GM23338 (cell line): ENCODE data around the gene RASSF1. TPM values are rescaled to one million over a fixed set of nuclear protein-coding genes. Genes with fewer than 3 reads are reported as not detected.

Experiments used
- ATAC-seq: fragments of 200-7000 bp; cut with Tn5 transposase; 3 replicates; pipeline ENCODE4 v1.9.1; 2020
- DNase-seq: peaks from one replicate; pipeline ENCODE4 v3.0.0-alpha.2; 2015; ENCODE audit warnings: low spot score
- H2AFZ ChIP-seq: fragments of 200-600 bp; sonication (generic); 2 replicates; pipeline ENCODE4 v1.8.0; 2016; ENCODE audit warnings: antibody characterized with exemption, mild to moderate bottlenecking, moderate library complexity
- H3F3A ChIP-seq: fragments of 200-600 bp; sonication (generic); replicated peaks from 2 replicates; pipeline ENCODE4 v1.8.0; 2017; ENCODE audit warnings: antibody characterized with exemption, mixed run types, low read depth
- H3K27ac ChIP-seq: fragments of 200-600 bp; sonication (generic); 2 replicates; pipeline ENCODE4 v1.6.1; 2016; ENCODE audit warnings: low read depth
- H3K27me3 ChIP-seq: fragments of 200-600 bp; sonication (generic); 2 replicates; pipeline ENCODE4 v1.8.0; 2016; ENCODE audit warnings: mild to moderate bottlenecking, mixed run types, moderate library complexity; ENCODE audit not compliant: insufficient read depth
- H3K36me3 ChIP-seq: fragments of 200-600 bp; sonication (generic); 2 replicates; pipeline ENCODE4 v1.8.0; 2016; ENCODE audit warnings: mild to moderate bottlenecking; ENCODE audit not compliant: insufficient read depth
- H3K4me1 ChIP-seq: fragments of 200-600 bp; sonication (generic); 2 replicates; pipeline ENCODE4 v1.8.0; 2016; ENCODE audit warnings: mild to moderate bottlenecking, moderate library complexity; ENCODE audit not compliant: insufficient read depth
- H3K4me2 ChIP-seq: fragments of 200-600 bp; sonication (generic); 2 replicates; pipeline ENCODE4 v1.7.1; 2017; ENCODE audit warnings: mixed run types
- H3K4me3 ChIP-seq: fragments of 200-600 bp; sonication (generic); 2 replicates; pipeline ENCODE4 v1.6.1; 2016; ENCODE audit warnings: mixed run types
- H3K79me2 ChIP-seq: fragments of 200-600 bp; sonication (generic); replicated peaks from 2 replicates; pipeline ENCODE4 v1.8.0; 2017; ENCODE audit warnings: mild to moderate bottlenecking; ENCODE audit not compliant: insufficient read depth
- H3K9me2 ChIP-seq: fragments of 200-600 bp; sonication (generic); 2 replicates; pipeline ENCODE4 v1.8.0; 2017; ENCODE audit not compliant: insufficient read depth
- H4K20me1 ChIP-seq: fragments of 200-600 bp; sonication (generic); replicated peaks from 2 replicates; pipeline ENCODE4 v1.8.0; 2017; ENCODE audit warnings: mild to moderate bottlenecking; ENCODE audit not compliant: insufficient read depth
- H3K27ac Mint-ChIP-seq: 2 replicates; pipeline ENCODE4 v1.8.0; 2020; ENCODE audit warnings: inconsistent platforms, mild to moderate bottlenecking, moderate library complexity, mixed read lengths
- H3K27me3 Mint-ChIP-seq: 3 replicates; pipeline ENCODE4 v1.8.0; 2022; ENCODE audit warnings: low read depth, mild to moderate bottlenecking, moderate library complexity, mixed read lengths, inconsistent platforms; ENCODE audit not compliant: insufficient read depth, poor library complexity
- H3K36me3 Mint-ChIP-seq: 3 replicates; pipeline ENCODE4 v1.8.0; 2021; ENCODE audit warnings: low read depth, mild to moderate bottlenecking, inconsistent platforms, moderate library complexity, mixed read lengths
- H3K4me1 Mint-ChIP-seq: 3 replicates; pipeline ENCODE4 v1.8.0; 2020; ENCODE audit warnings: mild to moderate bottlenecking, inconsistent platforms, mixed read lengths
- H3K4me3 Mint-ChIP-seq: 3 replicates; pipeline ENCODE4 v1.8.0; 2021; ENCODE audit warnings: moderate library complexity, mild to moderate bottlenecking, inconsistent platforms, mixed read lengths
- H3K9me3 Mint-ChIP-seq: 3 replicates; pipeline ENCODE4 v1.8.0; 2020; ENCODE audit warnings: moderate library complexity, mild to moderate bottlenecking, inconsistent platforms, mixed read lengths
- CREB1 ChIP-seq: fragments of 250-450 bp; sonication (Bioruptor Pico); IDR thresholded peaks from 2 replicates; pipeline ENCODE4 v1.5.0; 2020; ENCODE audit warnings: low read depth, mild to moderate bottlenecking, moderate library complexity
- CTCF ChIP-seq, 2 experiments: fragments of 200-600 bp in 1 of 2; sonication (generic) in 1 of 2; conservative IDR thresholded peaks; 2 replicates each; pipeline versions ENCODE4 v1.5.1 to v1.6.1; 2016 to 2017; ENCODE audit warnings: antibody characterized with exemption in 2 of 2, low read depth in 2 of 2, mild to moderate bottlenecking in 2 of 2, moderate library complexity in 1 of 2
- ETS1 ChIP-seq: IDR thresholded peaks from 2 replicates; pipeline ENCODE4 v1.6.1; 2016; ENCODE audit warnings: antibody characterized with exemption
- EZH2 ChIP-seq: fragments of 200-600 bp; sonication (generic); IDR thresholded peaks from one replicate; pipeline ENCODE4 v1.8.0; 2017; ENCODE audit warnings: antibody characterized with exemption, mild to moderate bottlenecking, low read depth; ENCODE audit not compliant: unreplicated experiment
- EZH2phosphoT487 ChIP-seq: fragments of 200-600 bp; sonication (generic); IDR thresholded peaks from one replicate; pipeline ENCODE4 v1.8.1; 2018; ENCODE audit warnings: antibody characterized with exemption; ENCODE audit not compliant: unreplicated experiment
- JUNB ChIP-seq: IDR thresholded peaks from one replicate; pipeline ENCODE4 v1.6.1; 2016; ENCODE audit warnings: antibody characterized with exemption; ENCODE audit not compliant: unreplicated experiment
- POLR2AphosphoS5 ChIP-seq: IDR thresholded peaks from 2 replicates; pipeline ENCODE4 v1.6.1; 2016; ENCODE audit warnings: antibody characterized with exemption, low read depth
- REST ChIP-seq: IDR thresholded peaks from one replicate; pipeline ENCODE4 v1.6.1; 2018; ENCODE audit warnings: antibody characterized with exemption; ENCODE audit not compliant: unreplicated experiment
- STAT1 ChIP-seq: IDR thresholded peaks from one replicate; pipeline ENCODE4 v1.6.1; 2016; ENCODE audit warnings: antibody characterized with exemption; ENCODE audit not compliant: unreplicated experiment
- ZNF114 ChIP-seq: fragments of 250-450 bp; sonication (Bioruptor Pico); IDR thresholded peaks from 2 replicates; pipeline ENCODE4 v1.5.0; 2020; ENCODE audit warnings: mild to moderate bottlenecking, moderate library complexity
- polyA plus RNA-seq: library from polyadenylated mRNA; unstranded; fragments of >200 nt; fragmentation: Nextera tagmentation; extraction: Ambion mirVana; gene quantifications from 2 replicates; pipeline ENCODE4 v1.2.1, GENCODE V29; 2016
- total RNA-seq: library from RNA; depleted of rRNA; stranded (reverse); fragments of >200 nt; shearing (Covaris generic); gene quantifications from 2 replicates; pipeline ENCODE4 v1.2.3, GENCODE V29; 2014

Gene RASSF1
- total and polyA plus RNA-seq, 2 experiments from 2014 or later: 9.6 to 15.7 TPM

- no peak for TF ChIP-seq REST
- TF ChIP-seq JUNB: no peak
- TF ChIP-seq ZNF114 (CRISPR knock-in tag): no peak
- TF ChIP-seq CREB1: peak; percentile 84
These were observed 41.6 kb downstream of the RASSF1 start, which contains the start of the genes HYAL3 and NAA80 (continued) for GRCh38 chr3:50298836-50299637.

- Histone ChIP-seq H3K4me2 (peak overlapping the region; percentile 97), H3K79me2 (no peaks in the 10 kb centered on the region), H3K9me2 (no peaks in the 10 kb centered on the region), H3K27ac (no peak overlapping the region), H3K4me1 (peaks cover 21% of the 10 kb centered on the region), H3K27me3 (no peaks in the 10 kb centered on the region), H3K4me3 (peak overlapping the region; percentile 97), H3K36me3 (no peaks in the 10 kb centered on the region), H4K20me1 (no peaks in the 10 kb centered on the region), H3F3A (peaks cover 14% of the 10 kb centered on the region), H2AFZ (peak overlapping the region; percentile 100; the same call in 1 of the 2 replicates)
- peaks cover 22% of the 10 kb centered on the region for H3K27me3 Mint-ChIP-seq
- peaks cover 20% of the 10 kb centered on the region for H3K4me1 Mint-ChIP-seq
- ATAC-seq (no peak), DNase-seq (peak; percentile 32)
- peak overlapping the region; percentile 98 for H3K4me3 Mint-ChIP-seq
- no peaks in the 10 kb centered on the region; the same call in 2 of the 3 replicates for H3K9me3 Mint-ChIP-seq
- no peaks in the 10 kb centered on the region for H3K36me3 Mint-ChIP-seq
- no peak overlapping the region for H3K27ac Mint-ChIP-seq
- no peak; a peak in 1 of 4 replicates for TF ChIP-seq CTCF (conservative IDR thresholded peaks at IDR 0.05; ENCODE audit: low read depth in 2 of 2)
- no peak for TF ChIP-seq STAT1
- TF ChIP-seq CREB1: no peak
- no peak for TF ChIP-seq EZH2phosphoT487
- TF ChIP-seq REST: no peak
- no peak for TF ChIP-seq ETS1
- no peak for TF ChIP-seq JUNB
- no peak for TF ChIP-seq ZNF114 (CRISPR knock-in tag)
- TF ChIP-seq EZH2: no peak
- TF ChIP-seq POLR2AphosphoS5: no peak
These were observed 42.5 kb downstream of the RASSF1 start for GRCh38 chr3:50297896-50298725.
